Keratinocyte (primary cell): ENCODE data around the gene VPS4B.

Source experiments
- EZH2 ChIP-seq: IDR thresholded peaks from one replicate; pipeline ENCODE4 v1.6.1; 2012; ENCODE audit warnings: inconsistent platforms, mild to moderate bottlenecking, low read length, moderate library complexity
- TF ChIP-seq, protein P1 (sequence below), 3 experiments: IDR thresholded peaks in 1 of 3; conservative IDR thresholded peaks in 1 of 3; optimal IDR thresholded peaks in 1 of 3; 2 replicates in 2 of 3; 3 replicates in 1 of 3; pipeline versions ENCODE3 to v1.5.1; 2011; ENCODE audit warnings: low read length in 3 of 3, mild to moderate bottlenecking in 3 of 3, moderate library complexity in 2 of 3, control low read depth in 1 of 3, inconsistent platforms in 1 of 3; ENCODE audit not compliant: insufficient read depth in 2 of 3; ENCODE audit errors: extremely low read depth in 1 of 3

DNA sequence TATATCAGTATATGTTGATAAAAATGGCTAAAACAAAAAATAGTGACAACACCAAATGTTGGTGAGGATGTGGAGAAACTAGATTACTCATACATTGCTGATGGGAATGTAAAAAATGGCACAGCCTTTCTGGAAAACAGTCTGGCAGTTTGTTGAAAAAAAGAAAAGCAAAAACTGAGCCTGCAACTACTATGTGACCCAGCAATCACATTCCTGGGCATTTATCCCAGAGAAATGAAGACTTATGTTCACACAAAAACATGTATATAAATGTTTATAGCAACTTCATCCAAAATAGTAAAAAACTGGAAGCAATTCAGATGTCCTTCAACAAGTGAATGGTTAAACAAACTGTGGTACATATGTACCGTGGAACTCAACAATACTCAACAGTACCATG lies 47.7 kb downstream of the VPS4B start:
- TF ChIP-seq, protein P1, sequence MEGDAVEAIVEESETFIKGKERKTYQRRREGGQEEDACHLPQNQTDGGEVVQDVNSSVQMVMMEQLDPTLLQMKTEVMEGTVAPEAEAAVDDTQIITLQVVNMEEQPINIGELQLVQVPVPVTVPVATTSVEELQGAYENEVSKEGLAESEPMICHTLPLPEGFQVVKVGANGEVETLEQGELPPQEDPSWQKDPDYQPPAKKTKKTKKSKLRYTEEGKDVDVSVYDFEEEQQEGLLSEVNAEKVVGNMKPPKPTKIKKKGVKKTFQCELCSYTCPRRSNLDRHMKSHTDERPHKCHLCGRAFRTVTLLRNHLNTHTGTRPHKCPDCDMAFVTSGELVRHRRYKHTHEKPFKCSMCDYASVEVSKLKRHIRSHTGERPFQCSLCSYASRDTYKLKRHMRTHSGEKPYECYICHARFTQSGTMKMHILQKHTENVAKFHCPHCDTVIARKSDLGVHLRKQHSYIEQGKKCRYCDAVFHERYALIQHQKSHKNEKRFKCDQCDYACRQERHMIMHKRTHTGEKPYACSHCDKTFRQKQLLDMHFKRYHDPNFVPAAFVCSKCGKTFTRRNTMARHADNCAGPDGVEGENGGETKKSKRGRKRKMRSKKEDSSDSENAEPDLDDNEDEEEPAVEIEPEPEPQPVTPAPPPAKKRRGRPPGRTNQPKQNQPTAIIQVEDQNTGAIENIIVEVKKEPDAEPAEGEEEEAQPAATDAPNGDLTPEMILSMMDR (optimal IDR thresholded peaks at IDR 0.05 in 1 of 3, IDR thresholded peaks at IDR 0.05 in 1 of 3, conservative IDR thresholded peaks at IDR 0.05 in 1 of 3; ENCODE audit: extremely low read depth in 1 of 3, insufficient read depth in 2 of 3, low read length in 3 of 3): no peak
- TF ChIP-seq EZH2: no peak
